NOMO-1 (cell line): ENCODE results near the gene ABCC8.

Experiments
- DNase-seq, 2 experiments: peaks; one replicate each; lab custom pipeline; 2025; ENCODE audit not compliant: unreplicated experiment in 2 of 2; lab: John Stamatoyannopoulos, UW

ABCC8 gene

GRCh38 chr11:17407575-17407974 is 69.1 kb downstream of the ABCC8 start:
- DNase-seq = no peak

- DNase-seq = no peak
These were observed 69.9 kb downstream of the ABCC8 start for GRCh38 chr11:17406818-17407149.

DNA sequence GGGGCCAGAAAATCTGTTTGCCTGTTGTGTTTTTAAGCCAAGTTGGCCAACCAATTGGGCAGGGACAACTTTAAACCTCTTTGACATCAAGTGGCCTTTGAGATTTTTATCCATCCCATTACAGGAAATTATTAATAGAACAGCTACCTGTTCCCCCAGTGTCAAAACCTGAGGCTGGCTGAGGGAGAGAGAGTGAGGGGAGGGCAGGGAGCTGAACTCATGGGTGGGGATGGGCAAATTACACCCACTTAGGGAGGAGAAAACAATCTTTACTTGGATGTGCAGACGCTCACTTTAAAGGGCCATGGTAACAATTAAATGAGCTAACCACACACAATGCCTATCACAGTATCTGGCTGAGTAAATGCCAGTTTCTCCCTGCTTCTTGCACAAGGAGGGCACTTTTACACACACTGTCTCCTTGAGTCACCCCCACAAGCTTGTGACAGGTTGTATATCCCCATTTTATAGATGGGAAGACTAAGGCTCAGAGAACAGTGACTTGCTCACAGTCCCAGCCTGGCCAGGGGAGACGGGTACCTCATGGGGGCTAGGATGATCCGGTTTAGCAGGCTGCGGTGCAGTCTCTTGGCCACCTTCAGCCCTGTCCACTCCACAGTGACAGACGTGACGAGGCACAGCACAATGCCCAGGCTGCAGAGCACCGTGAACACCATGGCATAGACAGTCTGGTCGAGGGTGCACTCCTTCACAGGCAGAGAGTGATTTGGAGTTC is 70.4 kb downstream of the ABCC8 start:
- no peak for DNase-seq

DNA sequence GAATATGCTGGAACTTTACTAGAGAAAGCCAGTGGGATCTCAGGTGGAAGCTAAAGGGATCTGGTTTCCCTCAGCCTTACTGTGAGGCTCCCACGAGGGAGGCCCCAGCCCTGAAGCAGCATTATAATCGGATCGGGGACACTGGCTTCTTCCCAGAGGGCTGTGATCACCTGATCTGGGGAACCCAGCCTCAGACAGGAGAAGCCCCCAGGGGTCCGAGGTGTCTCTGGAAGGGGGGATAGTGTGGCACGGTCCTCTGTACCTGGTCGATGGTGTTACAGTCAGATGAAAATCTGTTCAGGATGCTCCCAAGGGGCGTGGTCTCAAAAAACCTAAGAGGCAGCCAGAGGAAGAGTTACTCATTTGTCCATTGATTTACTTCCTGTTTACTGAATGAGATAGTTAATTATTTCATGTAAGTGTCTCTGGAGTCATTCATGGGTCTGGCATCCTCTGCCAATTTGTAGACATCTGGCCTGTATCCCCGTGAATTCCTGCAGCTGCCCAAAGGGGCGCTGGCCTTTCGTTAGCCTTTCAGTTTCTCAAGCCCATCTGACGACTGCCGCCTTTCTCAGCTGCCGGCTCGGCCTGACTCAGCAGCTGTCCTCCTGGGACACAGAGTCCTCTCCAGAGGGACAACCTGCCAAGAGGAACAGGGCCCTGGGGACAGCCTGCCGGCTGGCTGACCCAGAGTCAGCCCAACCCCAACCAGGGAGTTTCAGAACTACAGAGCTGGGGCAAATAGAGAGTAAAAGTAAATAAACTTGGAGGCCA is 71.2 kb downstream of the ABCC8 start:
- DNase-seq = no peak

GRCh38 chr11:17403980-17404759 is 72.5 kb downstream of the ABCC8 start:
- DNase-seq = no peak

DNA sequence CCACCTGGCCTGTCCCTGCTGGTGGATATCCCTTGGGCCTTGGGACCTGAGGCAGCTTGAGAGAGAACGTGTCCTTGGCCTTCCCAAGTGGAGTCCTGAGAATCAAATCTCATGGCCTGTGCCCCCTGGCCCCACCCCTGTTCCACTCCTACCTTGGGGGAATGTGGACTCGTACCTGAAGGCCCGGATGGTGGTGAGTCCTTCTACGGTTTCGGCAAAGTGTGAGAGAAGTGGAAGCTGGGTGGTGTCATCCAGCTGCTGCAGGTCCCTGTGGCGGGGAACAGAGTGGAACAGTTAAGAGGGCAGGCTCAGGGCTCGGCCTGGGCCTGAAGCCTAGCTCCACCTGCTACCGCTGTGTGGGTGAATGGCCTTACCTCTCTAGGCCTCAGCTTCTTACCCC is 74.2 kb downstream of the ABCC8 start:
- DNase-seq = no peak

GRCh38 chr11:17401841-17402240 is 74.8 kb downstream of the ABCC8 start:
- no peak for DNase-seq

- no peak for DNase-seq
These were observed 75.3 kb downstream of the ABCC8 start for GRCh38 chr11:17401316-17401715.

- DNase-seq = peak in 1 of 2 experiments; percentile 7
These were observed 76.4 kb downstream of the ABCC8 start for GRCh38 chr11:17400048-17400775.

DNA sequence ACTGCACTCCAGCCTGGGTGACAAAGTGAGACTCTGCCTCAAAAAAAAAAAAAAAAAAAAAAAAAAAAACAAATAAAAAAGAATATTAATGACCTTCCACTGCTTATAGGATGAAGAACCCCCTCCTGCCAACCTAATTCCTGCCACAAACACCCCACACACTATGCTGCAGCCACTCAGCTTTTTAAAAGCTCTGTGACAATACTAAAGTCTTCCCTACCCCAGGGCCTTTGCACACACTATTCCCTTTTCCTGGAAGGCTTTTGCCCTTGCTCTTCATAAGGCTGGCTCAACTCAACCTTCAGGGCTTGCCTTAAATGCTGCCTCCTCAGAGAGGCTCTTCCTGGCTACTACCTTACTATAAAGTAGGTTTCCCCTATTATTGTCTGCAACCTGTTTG is 77.4 kb downstream of the ABCC8 start:
- no peak for DNase-seq

- no peak for DNase-seq
These were observed 79.2 kb downstream of the ABCC8 start for GRCh38 chr11:17397311-17398002.

GRCh38 chr11:17396598-17397310 is 79.9 kb downstream of the ABCC8 start:
- DNase-seq = no peak

DNA sequence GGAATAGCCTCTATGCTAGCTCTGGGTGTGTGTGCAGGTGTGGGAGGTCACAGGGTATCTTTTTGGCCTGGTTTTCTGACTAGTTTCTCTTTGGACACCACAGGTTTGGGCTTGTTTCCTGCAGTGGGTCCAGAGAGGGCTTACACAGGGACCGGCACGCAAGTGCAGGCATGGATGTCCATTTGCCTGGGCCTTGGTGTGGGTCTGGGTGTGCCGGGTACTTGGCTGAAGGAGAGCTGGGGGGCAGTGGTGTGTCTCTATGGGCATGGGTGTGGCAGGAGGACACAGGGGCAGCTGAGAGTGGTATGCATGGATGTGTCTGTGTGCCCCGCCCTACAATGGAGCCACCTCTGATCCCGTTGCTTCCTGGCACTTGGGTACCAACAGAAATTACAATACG is 80.7 kb downstream of the ABCC8 start:
- no peak for DNase-seq

DNA sequence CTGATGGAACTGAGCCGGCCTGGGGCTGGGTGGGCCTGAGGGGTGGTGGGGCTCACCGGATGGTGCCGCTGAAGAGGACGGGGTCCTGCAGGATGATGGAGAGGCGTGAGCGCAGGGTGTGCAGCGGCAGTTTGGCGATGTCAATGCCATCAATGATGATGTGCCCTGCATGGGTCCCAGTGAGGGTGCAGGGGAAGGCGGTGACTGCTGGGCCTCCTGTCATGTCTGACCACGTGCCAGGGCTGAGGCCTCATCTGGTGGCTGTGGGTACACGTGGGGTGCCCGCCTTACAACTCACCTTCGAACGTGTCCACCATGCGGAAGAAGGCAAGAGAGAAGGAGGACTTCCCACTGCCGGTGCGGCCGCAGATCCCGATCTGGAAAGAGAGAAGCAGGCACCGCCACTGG is 81.1 kb downstream of the ABCC8 start:
- peak in 1 of 2 experiments; percentile 16 for DNase-seq

DNA sequence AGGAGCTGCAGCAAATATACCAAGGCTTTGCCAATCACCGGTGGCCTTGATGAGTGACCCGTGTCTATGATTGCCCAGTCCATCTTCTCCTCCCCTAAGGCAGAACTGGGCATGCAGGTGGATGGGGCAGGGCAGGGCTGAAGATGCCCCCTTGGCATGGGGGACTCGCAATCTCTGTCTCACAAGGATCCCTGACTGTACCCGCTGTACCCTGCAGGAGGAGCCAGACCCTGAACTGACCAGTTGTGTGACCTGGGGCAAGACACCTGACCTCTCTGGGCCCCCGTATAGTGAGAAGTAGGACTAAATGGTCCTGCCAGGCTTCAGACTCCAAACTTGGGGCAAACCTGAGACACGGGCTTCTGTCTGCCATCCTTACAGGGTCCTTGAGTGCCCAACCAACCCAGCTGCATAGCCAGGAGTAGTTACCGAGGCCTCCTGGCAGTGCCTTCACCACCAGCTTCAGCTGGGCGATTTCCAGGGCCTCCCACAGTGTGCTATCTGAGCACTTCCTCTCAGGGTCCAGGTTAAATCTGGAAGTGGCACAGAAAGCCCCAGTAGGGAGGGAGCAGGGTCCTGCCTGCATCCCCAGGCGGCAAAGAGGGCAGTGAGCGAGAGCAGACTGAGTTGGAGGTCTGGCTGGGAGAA is 81.8 kb downstream of the ABCC8 start:
- no peak for DNase-seq

GRCh38 chr11:17393472-17393871 is 83.2 kb downstream of the ABCC8 start:
- no peak for DNase-seq

DNA sequence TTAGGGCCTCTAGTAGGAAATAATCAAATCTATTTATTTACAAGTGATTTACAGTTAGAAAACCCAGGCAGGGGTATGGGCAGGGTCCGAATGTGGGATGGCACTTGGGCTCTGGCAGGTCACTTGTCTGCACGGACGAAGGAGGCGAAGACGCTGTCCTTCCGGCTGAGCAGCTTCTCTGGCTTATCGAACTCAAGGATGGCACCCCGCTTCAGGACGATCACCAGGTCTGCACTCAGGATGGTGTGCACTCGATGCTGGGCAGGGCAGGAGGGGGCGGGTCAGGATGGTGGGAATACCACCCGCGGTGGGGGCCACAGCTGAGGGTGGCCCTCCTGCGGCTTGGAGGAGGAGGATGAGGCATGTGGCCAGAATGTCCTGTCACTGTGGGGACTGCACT is 83.8 kb downstream of the ABCC8 start:
- DNase-seq = no peak

DNA sequence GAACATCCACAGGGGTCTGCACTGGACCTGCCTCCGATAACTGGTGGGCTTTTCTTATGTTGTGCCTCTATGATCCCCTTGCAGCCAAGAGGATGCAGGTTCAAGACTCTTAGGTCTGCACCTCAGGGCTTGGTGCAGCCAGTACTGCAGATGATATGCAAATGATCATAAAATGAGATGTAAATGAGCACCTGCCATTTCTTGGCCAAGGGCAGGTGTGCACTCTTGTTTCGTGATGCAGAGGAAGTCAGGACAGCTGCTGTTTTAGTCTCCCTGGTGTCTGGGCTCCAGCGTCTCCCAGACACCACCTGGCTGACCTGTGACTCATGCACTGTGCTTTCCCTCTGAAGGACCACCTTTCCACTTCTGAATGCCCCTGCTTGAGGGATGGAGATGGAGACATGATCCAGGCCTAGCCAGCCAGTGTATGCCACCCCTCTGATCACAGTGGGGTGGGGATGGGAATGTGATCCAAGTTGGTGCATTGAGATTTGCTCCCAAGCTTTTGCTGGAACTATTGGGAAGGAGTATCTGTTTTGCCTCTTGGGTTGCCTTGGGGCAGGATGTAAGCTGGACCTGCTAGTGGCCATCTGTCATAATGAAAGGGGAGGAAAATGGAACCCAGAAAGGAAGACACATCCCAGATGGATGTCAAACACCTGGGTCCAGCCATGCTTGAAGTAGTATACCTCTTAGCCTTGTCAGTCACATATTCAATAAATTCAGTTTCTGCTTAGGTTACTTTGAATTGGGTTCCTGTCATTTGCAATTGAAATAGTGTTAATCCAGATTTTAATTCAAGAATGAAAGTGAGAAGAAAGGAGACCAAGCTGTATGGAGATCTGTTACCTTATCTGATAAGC is 84.9 kb downstream of the ABCC8 start:
- no peak for DNase-seq
